Lung (tissue), 12 donors: ENCODE data around the gene ANAPC15. TPM values are rescaled to one million over a fixed set of nuclear protein-coding genes. Genes with fewer than 3 reads are reported as not detected.
"Not testable (repeated sequence)": the region's sequence is repeated elsewhere in the genome, so short reads cannot be mapped to it uniquely, and the experiment has no call there.

Experiments
- ATAC-seq: fragments of 200-7000 bp; cut with Tn5 transposase; one replicate; pipeline ENCODE4 v1.9.1; 2020; ENCODE audit warnings: moderate number of reproducible peaks; ENCODE audit not compliant: insufficient read depth, low FRiP score
- DNase-seq, 3 donors: peaks; one replicate each; pipeline ENCODE4 v3.0.0-alpha.2; 2013 to 2017
- H3K27ac ChIP-seq, 2 donors: one replicate each; pipeline ENCODE4 v1.5.1; 2013; ENCODE audit warnings: mild to moderate bottlenecking in 2 of 2, moderate library complexity in 2 of 2, control low read depth in 1 of 2, inconsistent platforms in 1 of 2, low read depth in 1 of 2, low read length in 1 of 2
- H3K27me3 ChIP-seq, 3 donors: one replicate each; pipeline ENCODE4 v1.5.1; 2013; ENCODE audit warnings: low read length in 2 of 3; ENCODE audit not compliant: control insufficient read depth in 3 of 3, insufficient read depth in 3 of 3
- H3K36me3 ChIP-seq, 4 donors: one replicate each; pipeline ENCODE4 v1.5.1; 2013; ENCODE audit warnings: low read length in 4 of 4, mild to moderate bottlenecking in 1 of 4, moderate library complexity in 1 of 4; ENCODE audit not compliant: control insufficient read depth in 4 of 4, insufficient read depth in 4 of 4
- H3K4me1 ChIP-seq, 5 donors: one replicate each; pipeline ENCODE4 v1.5.1; 2013; ENCODE audit warnings: low read length in 5 of 5, mild to moderate bottlenecking in 2 of 5, moderate library complexity in 1 of 5; ENCODE audit not compliant: control insufficient read depth in 5 of 5, insufficient read depth in 5 of 5
- H3K4me3 ChIP-seq: one replicate; pipeline ENCODE4 v1.5.1; 2013; ENCODE audit warnings: mild to moderate bottlenecking, control low read depth, moderate library complexity
- H3K9ac ChIP-seq, 2 donors: one replicate each; pipeline ENCODE4 v1.5.1; 2013; ENCODE audit warnings: low read length in 2 of 2, control low read depth in 1 of 2; ENCODE audit not compliant: insufficient read depth in 1 of 2
- H3K9me3 ChIP-seq, 4 donors: one replicate each; pipeline ENCODE4 v1.5.1; 2013; ENCODE audit warnings: low read length in 3 of 4, mild to moderate bottlenecking in 1 of 4, moderate library complexity in 1 of 4; ENCODE audit not compliant: control insufficient read depth in 4 of 4, insufficient read depth in 3 of 4
- WGBS, 2 donors: extraction: QIAGEN DNeasy Blood & Tissue Kit; methylation state at CpG; one replicate each; pipeline ENCODE4 v1.1.7; 2013; 5-methylcytosine and 5-hydroxymethylcytosine counted together
- polyA plus RNA-seq, 2 donors: library from polyadenylated mRNA; stranded (reverse); fragments of 200-250 nt; gene quantifications; one replicate each; pipeline ENCODE4 v1.2.1, GENCODE V29; 2013
- total RNA-seq, 2 donors: library from RNA; depleted of rRNA in 1 of 2; stranded (reverse); fragments of >200 nt in 1 of 2; gene quantifications; one replicate each; pipeline ENCODE4 v1.2.1, GENCODE V29; 2014 to 2021
- TF ChIP-seq, protein P1 (sequence below): IDR thresholded peaks from 2 replicates; pipeline ENCODE4 v1.5.1; 2012; ENCODE audit warnings: mild to moderate bottlenecking; ENCODE audit errors: control extremely low read depth, extremely low read depth
- donor health status: control.
- donor health status: control.
- donor health status: Bipolar disorder and iron deficiency.
- donor health status: healthy.
- donor health status: DM: yes; HTN: yes; CAD: no.

The ANAPC15 gene
- total and polyA plus RNA-seq, 4 donors = 11.3 to 72.0 (median 47.9) TPM

DNA sequence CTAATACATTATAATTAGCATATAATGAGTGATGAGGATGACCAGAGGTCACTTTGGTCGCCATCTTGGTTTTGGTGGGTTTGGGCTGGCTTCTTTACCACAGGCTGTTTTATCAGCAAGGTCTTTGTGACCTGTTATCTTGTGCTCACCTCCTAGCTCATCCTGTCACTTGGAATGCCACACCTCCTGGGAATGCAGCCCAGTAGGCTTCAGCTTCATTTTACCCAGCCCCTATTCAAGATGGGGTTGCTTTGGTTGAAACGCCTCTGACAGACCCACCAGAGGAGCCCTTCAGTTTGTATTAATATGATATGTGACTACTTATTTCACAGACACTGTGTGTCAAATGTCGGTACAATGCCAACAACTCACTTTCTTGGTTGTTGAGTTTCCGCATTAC is 43.3 kb upstream of the ANAPC15 start:
- TF ChIP-seq, protein P1, sequence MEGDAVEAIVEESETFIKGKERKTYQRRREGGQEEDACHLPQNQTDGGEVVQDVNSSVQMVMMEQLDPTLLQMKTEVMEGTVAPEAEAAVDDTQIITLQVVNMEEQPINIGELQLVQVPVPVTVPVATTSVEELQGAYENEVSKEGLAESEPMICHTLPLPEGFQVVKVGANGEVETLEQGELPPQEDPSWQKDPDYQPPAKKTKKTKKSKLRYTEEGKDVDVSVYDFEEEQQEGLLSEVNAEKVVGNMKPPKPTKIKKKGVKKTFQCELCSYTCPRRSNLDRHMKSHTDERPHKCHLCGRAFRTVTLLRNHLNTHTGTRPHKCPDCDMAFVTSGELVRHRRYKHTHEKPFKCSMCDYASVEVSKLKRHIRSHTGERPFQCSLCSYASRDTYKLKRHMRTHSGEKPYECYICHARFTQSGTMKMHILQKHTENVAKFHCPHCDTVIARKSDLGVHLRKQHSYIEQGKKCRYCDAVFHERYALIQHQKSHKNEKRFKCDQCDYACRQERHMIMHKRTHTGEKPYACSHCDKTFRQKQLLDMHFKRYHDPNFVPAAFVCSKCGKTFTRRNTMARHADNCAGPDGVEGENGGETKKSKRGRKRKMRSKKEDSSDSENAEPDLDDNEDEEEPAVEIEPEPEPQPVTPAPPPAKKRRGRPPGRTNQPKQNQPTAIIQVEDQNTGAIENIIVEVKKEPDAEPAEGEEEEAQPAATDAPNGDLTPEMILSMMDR = no peak

DNA sequence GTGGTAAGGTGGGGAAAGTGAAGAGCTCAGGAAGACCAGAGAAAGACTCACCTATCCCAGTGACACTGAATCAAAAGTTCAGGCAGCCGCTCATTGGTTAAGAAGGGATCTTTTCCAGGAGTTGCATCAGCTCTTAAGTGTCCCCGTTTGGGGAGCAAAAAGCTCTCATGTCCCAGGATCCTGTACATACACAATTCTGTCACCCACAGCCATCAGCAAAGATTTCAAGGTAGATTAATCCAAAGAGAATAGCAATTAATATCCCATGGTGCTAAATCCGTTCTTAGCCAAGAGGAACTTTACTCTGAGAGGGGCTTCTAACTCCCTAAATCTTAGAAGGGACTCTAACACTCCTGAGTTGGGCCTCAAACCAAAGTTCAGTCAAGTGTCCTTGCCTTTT is 42.3 kb upstream of the ANAPC15 start:
- no peak overlapping the region for H3K27ac ChIP-seq
- no peak for ATAC-seq
- TF ChIP-seq, protein P1 = no peak

More for the DNA sequence above, 43.3 kb upstream of the ANAPC15 start:
- Histone ChIP-seq H3K4me1 (no peaks in the 10 kb centered on the region), H3K27me3 (no peaks in the 10 kb centered on the region), H3K36me3 (no peaks in the 10 kb centered on the region), H3K9me3 (no peaks in the 10 kb centered on the region), H3K9ac (no peak overlapping the region), H3K27ac (no peak overlapping the region), H3K4me3 (no peak overlapping the region)
- WGBS, 2 donors = 88 to 93% methylated on average over 4 of the region's 4 CpGs
- ATAC-seq (no peak), DNase-seq (no peak)

DNA sequence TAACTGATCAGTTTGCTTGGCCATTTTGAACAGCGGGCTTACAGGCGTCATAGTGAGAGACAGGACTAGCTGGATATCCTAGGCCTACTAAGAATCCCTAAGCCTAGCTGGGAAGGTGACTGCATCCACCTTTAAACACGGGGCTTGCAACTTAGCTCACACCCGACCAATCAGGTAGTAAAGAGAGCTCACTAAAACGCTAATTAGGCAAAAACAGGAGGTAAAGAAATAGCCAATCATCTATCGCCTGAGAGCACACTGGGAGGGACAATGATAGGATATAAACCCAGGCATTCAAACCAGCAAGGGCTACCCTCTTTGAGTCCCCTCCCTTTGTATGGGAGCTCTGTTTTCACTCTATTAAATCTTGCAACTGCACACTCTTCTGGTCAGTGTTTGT is 41.4 kb upstream of the ANAPC15 start:
- not testable (repeated sequence) for H3K9me3 ChIP-seq, H3K36me3 ChIP-seq, DNase-seq, H3K27me3 ChIP-seq, ATAC-seq, H3K4me3 ChIP-seq, H3K27ac ChIP-seq, H3K4me1 ChIP-seq, H3K9ac ChIP-seq
- 86 to 94% methylated on average over 4 to 6 of the region's 6 CpGs for WGBS, 2 donors

More for the DNA sequence above, 42.3 kb upstream of the ANAPC15 start:
- 88 to 91% methylated on average over 3 of the region's 3 CpGs for WGBS, 2 donors
- Histone ChIP-seq H3K27me3 (no peaks in the 10 kb centered on the region), H3K36me3 (no peaks in the 10 kb centered on the region), H3K9me3 (no peaks in the 10 kb centered on the region), H3K9ac (no peak overlapping the region), H3K4me3 (no peak overlapping the region), H3K4me1 (no peaks in the 10 kb centered on the region)
- no peak for DNase-seq

DNA sequence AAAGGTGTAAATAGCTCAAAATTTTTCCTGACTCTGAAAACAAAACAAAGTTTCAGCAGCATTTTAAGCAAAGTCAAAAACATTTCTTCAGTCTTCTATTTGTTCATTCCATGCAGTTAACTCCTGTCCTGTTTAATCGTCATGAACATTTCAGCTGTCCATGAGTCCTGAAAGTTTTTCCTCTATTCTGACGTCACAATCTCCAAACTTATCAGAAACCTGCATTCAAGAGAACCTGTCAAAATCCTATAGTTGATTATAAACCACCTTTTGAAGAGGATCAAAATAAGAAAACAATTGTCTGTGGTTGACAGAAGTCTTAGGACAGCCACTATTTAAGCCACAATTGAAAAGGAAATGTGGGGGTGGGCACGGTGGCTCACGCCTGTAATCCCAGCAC is 38.4 kb upstream of the ANAPC15 start:
- H3K9me3 ChIP-seq = no peaks in the 10 kb centered on the region
- DNase-seq = no peak
- H3K27me3 ChIP-seq = no peaks in the 10 kb centered on the region
- TF ChIP-seq, protein P1 = no peak
- H3K4me3 ChIP-seq = no peak overlapping the region
- no peaks in the 10 kb centered on the region for H3K36me3 ChIP-seq
- no peak for ATAC-seq
- WGBS, 2 donors = 67 to 87% methylated on average over 4 of the region's 4 CpGs
- H3K27ac ChIP-seq = no peak overlapping the region
- no peaks in the 10 kb centered on the region for H3K4me1 ChIP-seq
- no peak overlapping the region for H3K9ac ChIP-seq
